Measurements from ENCODE around the gene TMEM222.

The TMEM222 gene

DNA sequence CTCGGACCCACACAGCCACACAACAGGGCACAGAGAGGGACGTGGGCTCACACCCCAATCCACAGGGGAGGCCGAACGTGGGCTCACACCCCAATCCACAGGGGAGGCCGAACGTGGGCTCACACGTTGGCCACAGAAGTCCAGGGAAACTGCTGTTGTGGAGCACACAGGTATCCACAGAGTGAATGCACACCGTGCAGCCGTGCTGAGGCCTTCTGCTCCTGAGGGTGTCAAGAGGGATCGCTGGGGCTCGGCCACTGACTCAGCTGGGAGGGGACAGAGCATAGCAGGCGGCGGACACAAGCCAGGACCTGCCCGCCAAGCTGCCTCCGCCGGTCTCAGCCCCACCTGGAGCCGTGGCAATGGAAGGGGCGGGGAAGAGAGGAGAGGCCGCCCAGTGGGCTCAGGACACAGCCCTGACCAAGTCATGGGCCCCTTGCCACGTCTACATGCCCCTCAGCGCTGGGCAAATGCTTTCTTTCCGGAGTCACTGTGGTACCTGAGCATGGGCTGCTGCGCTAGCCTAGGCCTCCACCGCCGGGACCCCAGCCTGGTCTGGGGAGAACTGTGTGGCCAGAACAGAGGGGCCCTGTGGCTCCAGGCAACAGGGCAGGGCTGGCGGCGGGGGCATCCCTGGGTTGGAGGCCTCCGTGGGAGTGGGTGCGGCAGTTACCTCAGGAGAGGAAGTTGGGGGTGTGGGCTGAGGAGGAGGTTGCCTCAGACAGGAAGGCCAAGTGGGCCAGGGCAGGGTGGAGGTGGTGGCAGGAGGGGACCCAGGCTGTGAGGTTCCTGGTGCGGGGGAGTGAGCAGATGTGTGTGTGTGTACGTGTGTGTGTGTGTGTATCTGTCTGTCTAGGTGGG is 21.0 kb downstream of the TMEM222 start:
- peak; percentile 87 for DNase-seq

DNA sequence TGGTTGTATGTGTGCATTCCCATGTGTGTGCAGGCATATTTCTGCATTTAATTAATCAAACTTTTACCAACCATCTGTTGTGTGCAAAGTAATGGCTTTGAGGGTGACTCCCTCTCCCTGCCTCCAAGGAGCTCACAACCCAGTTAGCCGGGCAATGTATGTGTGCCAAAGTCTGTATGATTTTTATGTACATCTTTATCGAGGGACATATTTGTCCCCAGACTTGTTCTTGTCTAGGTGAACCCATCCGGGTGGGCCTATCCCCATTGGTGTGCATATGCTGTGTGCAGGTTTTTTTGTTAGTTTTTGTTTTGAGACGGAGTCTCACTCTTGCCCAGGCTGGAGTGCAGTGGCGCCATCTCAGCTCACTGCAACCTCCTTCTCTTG is 21.7 kb downstream of the TMEM222 start:
- no peak for DNase-seq

DNA sequence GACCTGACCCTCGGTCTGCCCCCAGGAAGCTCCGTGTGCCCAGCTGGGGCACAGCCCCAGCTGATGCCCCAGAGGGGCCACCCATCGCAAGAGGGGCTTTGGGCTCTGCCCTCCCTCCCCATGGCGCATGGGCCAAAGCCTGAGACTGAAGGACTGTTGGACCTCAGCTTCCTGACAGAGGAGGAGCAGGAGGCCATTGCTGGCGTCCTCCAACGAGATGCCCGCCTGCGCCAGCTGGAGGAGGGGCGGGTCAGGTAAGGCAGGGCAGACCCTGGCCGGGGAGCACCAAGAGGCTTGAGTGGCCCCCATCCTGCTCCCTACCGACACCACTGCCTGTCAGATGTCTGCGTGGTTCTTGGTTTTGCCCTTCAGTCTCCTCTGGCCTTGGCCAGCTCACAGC is 23.3 kb downstream of the TMEM222 start:
- DNase-seq: no peak

DNA sequence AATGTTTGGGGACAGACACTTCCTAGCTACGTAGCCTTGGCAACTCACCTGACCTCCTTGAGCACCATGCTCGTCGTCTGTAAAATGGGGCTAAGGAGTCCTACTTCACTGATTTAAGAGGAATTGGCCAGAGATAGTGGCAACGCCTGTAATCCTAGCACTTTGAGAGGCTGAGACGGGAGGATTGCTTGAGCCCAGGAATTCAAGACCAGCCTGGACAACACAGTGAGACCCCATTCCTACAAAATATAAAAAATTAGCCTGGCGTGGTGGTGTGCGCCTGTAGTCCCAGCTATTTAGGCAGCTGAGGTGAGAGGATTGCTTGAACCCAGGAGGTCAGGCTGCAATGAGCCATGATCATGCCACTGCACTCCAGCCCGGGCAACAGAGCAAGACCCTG is 24.4 kb downstream of the TMEM222 start:
- no peak for DNase-seq

- DNase-seq: no peak
These were observed 25.1 kb downstream of the TMEM222 start for GRCh38 chr1:27346991-27347624.

- peak; percentile 45 for DNase-seq
These were observed 27.2 kb downstream of the TMEM222 start for GRCh38 chr1:27348861-27349783.

GRCh38 chr1:27349784-27350662 is 28.1 kb downstream of the TMEM222 start:
- DNase-seq: no peak

GRCh38 chr1:27350663-27351540 is 28.9 kb downstream of the TMEM222 start:
- no peak for DNase-seq

DNA sequence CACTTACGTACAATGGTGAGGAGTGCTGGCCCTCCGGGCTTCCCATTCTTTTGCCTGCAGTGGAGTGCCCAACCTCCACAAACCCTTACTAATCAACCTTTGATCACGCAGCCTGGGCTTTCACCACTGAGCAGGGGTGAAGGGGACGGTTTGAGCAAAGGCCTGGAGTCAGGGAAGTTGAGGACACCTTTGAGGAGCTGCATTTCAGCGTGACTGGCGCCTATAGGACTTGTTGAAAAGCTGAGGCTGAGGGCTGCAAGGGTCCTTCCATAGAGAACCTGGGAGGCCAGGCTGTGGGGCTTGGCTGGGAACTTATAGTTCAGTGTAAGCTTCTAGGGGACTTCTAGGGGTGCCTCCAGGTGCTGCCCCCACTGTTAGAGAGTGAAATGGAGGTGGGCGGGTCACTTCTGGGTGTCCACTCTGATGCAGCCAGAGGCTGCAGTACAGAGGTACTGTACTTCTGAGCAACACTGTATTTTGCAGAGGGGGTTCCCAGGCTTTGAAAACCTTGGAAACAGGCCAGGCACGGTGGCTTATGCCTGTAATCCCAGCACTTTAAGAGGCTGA is 29.7 kb downstream of the TMEM222 start:
- DNase-seq: no peak

DNA sequence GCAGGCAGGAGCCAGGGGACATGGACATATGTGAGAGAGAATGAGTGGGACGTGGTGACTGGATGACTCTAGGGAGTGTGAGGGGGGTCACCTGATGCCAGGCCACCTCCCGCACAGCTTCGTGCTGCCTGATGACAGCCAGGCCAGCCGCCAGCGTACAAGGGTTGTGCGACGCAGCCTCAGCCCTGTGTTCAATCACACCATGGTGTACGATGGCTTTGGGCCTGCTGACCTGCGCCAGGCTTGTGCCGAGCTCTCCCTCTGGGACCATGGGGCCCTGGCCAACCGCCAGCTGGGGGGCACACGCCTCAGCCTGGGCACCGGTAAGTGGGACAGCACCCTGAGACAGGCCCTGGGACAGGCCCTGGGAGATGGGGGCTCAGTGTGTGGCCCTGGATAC is 31.2 kb downstream of the TMEM222 start:
- DNase-seq: no peak

DNA sequence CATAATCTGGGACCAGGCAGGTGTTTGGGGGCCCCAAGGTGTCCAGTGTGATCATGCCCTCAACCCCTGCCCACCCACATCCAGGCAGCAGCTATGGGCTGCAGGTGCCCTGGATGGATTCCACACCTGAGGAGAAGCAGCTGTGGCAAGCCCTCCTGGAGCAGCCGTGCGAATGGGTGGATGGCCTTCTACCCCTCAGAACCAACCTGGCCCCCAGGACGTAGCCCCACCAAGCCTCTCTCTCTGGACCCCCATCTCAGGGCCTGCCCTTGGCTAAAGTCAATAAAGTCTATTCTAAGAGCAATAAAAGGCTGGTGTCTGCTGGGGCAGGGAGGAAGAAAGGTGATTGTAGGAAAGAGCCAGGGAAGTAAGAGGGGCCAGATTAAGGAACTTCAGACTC is 31.7 kb downstream of the TMEM222 start:
- DNase-seq: no peak

GRCh38 chr1:27355683-27356082 is 33.7 kb downstream of the TMEM222 start:
- no peak for DNase-seq

GRCh38 chr1:27356277-27356618 is 34.3 kb downstream of the TMEM222 start:
- DNase-seq: no peak

DNA sequence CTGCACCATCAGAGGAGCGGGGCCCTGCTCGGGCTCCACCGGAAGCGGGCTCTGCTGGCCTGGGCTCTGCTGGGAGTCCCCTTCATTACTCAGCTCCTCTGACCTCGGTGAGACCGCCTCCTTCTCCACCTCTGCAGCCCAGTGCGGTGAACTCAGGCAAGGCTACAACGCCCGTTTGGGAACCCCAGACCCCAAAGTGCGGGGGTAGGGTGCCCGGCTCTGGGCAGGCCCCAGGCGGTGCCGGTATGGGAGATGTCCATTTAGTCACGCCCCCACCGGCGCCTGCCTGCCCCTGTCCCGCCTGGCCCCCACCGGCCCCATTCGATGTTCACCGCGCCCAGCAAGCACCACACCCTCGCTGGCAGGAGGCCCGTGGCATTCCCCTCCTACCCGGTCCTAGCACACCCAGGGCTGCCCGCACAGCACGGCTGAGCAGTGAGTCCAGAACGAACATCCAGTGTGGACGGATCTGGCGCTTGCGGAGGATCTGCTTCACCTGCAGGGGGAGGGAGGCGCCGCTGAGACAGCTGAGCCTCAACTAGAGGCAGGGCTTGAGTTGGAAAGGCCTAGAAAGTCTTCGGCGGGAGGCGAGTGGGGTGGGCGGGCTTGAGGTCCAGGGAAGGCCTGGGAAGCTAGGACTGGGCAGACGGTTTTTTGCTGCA is 34.8 kb downstream of the TMEM222 start:
- peak; percentile 63 for DNase-seq

GRCh38 chr1:27357281-27358037 is 35.5 kb downstream of the TMEM222 start:
- peak; percentile 85 for DNase-seq

GRCh38 chr1:27358038-27358927 is 36.3 kb downstream of the TMEM222 start:
- no peak for DNase-seq

DNA sequence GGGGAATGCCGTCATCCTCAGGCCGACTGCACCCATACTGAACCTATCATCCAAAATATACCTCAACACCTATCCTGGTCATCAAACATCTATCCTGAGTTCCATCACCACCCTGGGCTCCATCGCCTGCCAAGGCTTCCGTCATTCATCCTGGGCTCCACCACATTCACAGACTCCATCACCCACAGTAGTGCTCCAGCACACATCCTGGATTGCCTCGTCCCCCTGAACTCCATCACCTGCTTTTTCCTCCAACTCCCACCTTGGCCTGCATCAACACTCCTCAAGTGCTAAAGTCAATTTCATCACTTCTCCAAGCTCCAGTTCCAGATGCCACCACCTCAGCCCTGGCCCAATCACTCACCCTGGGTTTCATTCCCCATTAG is 37.0 kb downstream of the TMEM222 start:
- DNase-seq: no peak

GRCh38 chr1:27359822-27360158 is 37.8 kb downstream of the TMEM222 start:
- DNase-seq: no peak

Data from CD4-positive, alpha-beta T cell treated with Interleukin-21 for 1 hour (primary cell).